B cell (primary cell): Measurements from ENCODE around the gene GMEB2.

Source experiments
- CTCF ChIP-seq: fragments of 200-600 bp; IDR thresholded peaks from one replicate; pipeline ENCODE4 v1.8.0; 2022; ENCODE audit warnings: antibody characterized with exemption, mild to moderate bottlenecking
- EZH2 ChIP-seq: IDR thresholded peaks from 2 replicates; pipeline ENCODE4 v1.6.1; 2012; ENCODE audit warnings: borderline replicate concordance, low read depth, mild to moderate bottlenecking, moderate library complexity, low read length; ENCODE audit not compliant: insufficient read depth, poor library complexity, severe bottlenecking

- TF ChIP-seq CTCF (no peak), EZH2 (no peak)
Observed at GRCh38 chr20:63657260-63657936, 30.5 kb upstream of the GMEB2 start.
